NCI-H2196 treated with DMSO at 0.1 percent for 48 hours (cell line): Measurements from ENCODE around the gene NPHP3.
"Not testable (repeated sequence)": the region's sequence is repeated elsewhere in the genome, so short reads cannot be mapped to it uniquely, and the experiment has no call there.

Experiments
- DNase-seq: peaks from one replicate; lab custom pipeline; 2025; ENCODE audit not compliant: unreplicated experiment; lab: John Stamatoyannopoulos, UW

Gene NPHP3

GRCh38 chr3:132650153-132650552 is 72.1 kb downstream of the NPHP3 start:
- no peak for DNase-seq

- DNase-seq: no peak
Measured at GRCh38 chr3:132645058-132645457, 77.2 kb downstream of the NPHP3 start.

GRCh38 chr3:132643366-132643765 is 78.8 kb downstream of the NPHP3 start:
- DNase-seq: no peak

GRCh38 chr3:132642539-132642847 is 79.7 kb downstream of the NPHP3 start:
- DNase-seq: no peak

- peak; percentile 72 for DNase-seq
Measured at GRCh38 chr3:132641837-132642538, 80.2 kb downstream of the NPHP3 start.

GRCh38 chr3:132641427-132641826 is 80.8 kb downstream of the NPHP3 start:
- DNase-seq: not testable (repeated sequence)

GRCh38 chr3:132638706-132639105 is 83.5 kb downstream of the NPHP3 start:
- no peak for DNase-seq

- DNase-seq: no peak
Measured at GRCh38 chr3:132637590-132637989, 84.6 kb downstream of the NPHP3 start.

GRCh38 chr3:132635052-132635451 is 87.2 kb downstream of the NPHP3 start:
- DNase-seq: no peak
